Tibial artery (tissue), 4 donors: ENCODE results near the gene CSRNP3.

ENCODE experiments used
- DNase-seq, 2 donors: peaks; one replicate each; pipeline ENCODE4 v3.0.0-alpha.2; 2019
- H3K27ac ChIP-seq, 2 donors: fragments of 200-600 bp; sonication (generic) in 1 of 2; 1 replicate in 1 of 2; 2 replicates in 1 of 2; pipeline ENCODE4 v1.5.1; 2018 to 2019; ENCODE audit warnings: mild to moderate bottlenecking in 1 of 2
- H3K27me3 ChIP-seq, 2 donors: fragments of 200-600 bp; sonication (generic) in 1 of 2; one replicate each; pipeline versions ENCODE4 v1.5.1 to v1.6.0; 2016 to 2019
- H3K36me3 ChIP-seq, 3 donors: fragments of 200-600 bp; sonication (generic) in 2 of 3; one replicate each; pipeline ENCODE4 v1.5.1; 2016 to 2019; ENCODE audit warnings: mild to moderate bottlenecking in 2 of 3
- H3K4me1 ChIP-seq, 4 donors: fragments of 200-600 bp; sonication (generic) in 2 of 4; 1 replicate in 3 of 4; 2 replicates in 1 of 4; pipeline ENCODE4 v1.5.1; 2016 to 2019
- H3K4me3 ChIP-seq, 2 donors: fragments of 200-600 bp; sonication (generic) in 1 of 2; 1 replicate in 1 of 2; 2 replicates in 1 of 2; pipeline ENCODE4 v1.5.1; 2018 to 2019; ENCODE audit warnings: mild to moderate bottlenecking in 2 of 2
- H3K9me3 ChIP-seq, 3 donors: fragments of 200-600 bp; sonication (generic) in 1 of 3; one replicate each; pipeline ENCODE4 v1.5.1; 2016 to 2019
- CTCF ChIP-seq, 2 experiments: fragments of 200-600 bp in 1 of 2; fragments of 450-650 bp in 1 of 2; IDR thresholded peaks; one replicate each; pipeline ENCODE4 v1.5.1; 2017 to 2019; ENCODE audit warnings: antibody characterized with exemption in 2 of 2, mild to moderate bottlenecking in 1 of 2, moderate library complexity in 1 of 2
- intact Hi-C: fragments of 100-400 bp; cut with DNase I; formaldehyde crosslinking; loops from one replicate; pipeline ENCODE4 v1.15.0; 2023; ENCODE audit warnings: low total_unique reads

The CSRNP3 gene

GRCh38 chr2:165431014-165431413, 38.5 kb upstream of the CSRNP3 start:
- intact Hi-C loops: no loop called here

GRCh38 chr2:165432234-165432966, 37.1 kb upstream of the CSRNP3 start:
- no peaks in the 10 kb centered on the region for H3K9me3 ChIP-seq
- no peaks in the 10 kb centered on the region for H3K27me3 ChIP-seq
- TF ChIP-seq CTCF (IDR thresholded peaks at IDR 0.05): no peak
- no peak for DNase-seq
- H3K36me3 ChIP-seq: no peaks in the 10 kb centered on the region
- no peak overlapping the region for H3K27ac ChIP-seq
- H3K4me1 ChIP-seq: no peaks in the 10 kb centered on the region
- H3K4me3 ChIP-seq: no peak overlapping the region
- intact Hi-C loops: no loop called here

More at GRCh38 chr2:165431014-165431413, 38.5 kb upstream of the CSRNP3 start:
- H3K4me3 ChIP-seq: no peak overlapping the region
- DNase-seq: no peak
- H3K4me1 ChIP-seq: no peaks in the 10 kb centered on the region
- no peak for TF ChIP-seq CTCF (IDR thresholded peaks at IDR 0.05)
- no peak overlapping the region for H3K27ac ChIP-seq
- H3K9me3 ChIP-seq: no peaks in the 10 kb centered on the region
- H3K27me3 ChIP-seq: no peaks in the 10 kb centered on the region
- H3K36me3 ChIP-seq: no peaks in the 10 kb centered on the region

GRCh38 chr2:165434865-165435496, 34.5 kb upstream of the CSRNP3 start:
- no peak overlapping the region for H3K4me3 ChIP-seq

GRCh38 chr2:165435611-165436010, 33.9 kb upstream of the CSRNP3 start:
- no peak for TF ChIP-seq CTCF (IDR thresholded peaks at IDR 0.05)
- Histone ChIP-seq H3K9me3 (no peaks in the 10 kb centered on the region), H3K4me3 (no peak overlapping the region), H3K27ac (no peak overlapping the region), H3K27me3 (no peaks in the 10 kb centered on the region), H3K4me1 (no peaks in the 10 kb centered on the region), H3K36me3 (no peaks in the 10 kb centered on the region)
- DNase-seq: no peak
- intact Hi-C loops: no loop called here

More at GRCh38 chr2:165434865-165435496, 34.5 kb upstream of the CSRNP3 start:
- no peaks in the 10 kb centered on the region for H3K9me3 ChIP-seq
- no peaks in the 10 kb centered on the region for H3K4me1 ChIP-seq
- intact Hi-C loops: no loop called here
- no peak overlapping the region for H3K27ac ChIP-seq
- H3K27me3 ChIP-seq: no peaks in the 10 kb centered on the region
- DNase-seq: no peak
- TF ChIP-seq CTCF (IDR thresholded peaks at IDR 0.05): no peak
- no peaks in the 10 kb centered on the region for H3K36me3 ChIP-seq

- H3K9me3 ChIP-seq: no peaks in the 10 kb centered on the region
- H3K4me3 ChIP-seq: no peak overlapping the region
- intact Hi-C loops: no loop called here
- H3K27ac ChIP-seq: no peak overlapping the region
- no peaks in the 10 kb centered on the region for H3K4me1 ChIP-seq
- no peaks in the 10 kb centered on the region for H3K27me3 ChIP-seq
- DNase-seq: no peak
- H3K36me3 ChIP-seq: no peaks in the 10 kb centered on the region
- TF ChIP-seq CTCF (IDR thresholded peaks at IDR 0.05): no peak
These were observed 32.9 kb upstream of the CSRNP3 start for GRCh38 chr2:165436559-165436958.
